Lung (tissue), 12 donors: ENCODE data around the gene MIF. TPM values are rescaled to one million over a fixed set of nuclear protein-coding genes. Genes with fewer than 3 reads are reported as not detected.

Experiments used
- ATAC-seq: fragments of 200-7000 bp; cut with Tn5 transposase; one replicate; pipeline ENCODE4 v1.9.1; 2020; ENCODE audit warnings: moderate number of reproducible peaks; ENCODE audit not compliant: insufficient read depth, low FRiP score
- DNase-seq, 3 donors: peaks; one replicate each; pipeline ENCODE4 v3.0.0-alpha.2; 2013 to 2017
- H3K27ac ChIP-seq, 2 donors: one replicate each; pipeline ENCODE4 v1.5.1; 2013; ENCODE audit warnings: mild to moderate bottlenecking in 2 of 2, moderate library complexity in 2 of 2, control low read depth in 1 of 2, inconsistent platforms in 1 of 2, low read depth in 1 of 2, low read length in 1 of 2
- H3K27me3 ChIP-seq, 3 donors: one replicate each; pipeline ENCODE4 v1.5.1; 2013; ENCODE audit warnings: low read length in 2 of 3; ENCODE audit not compliant: control insufficient read depth in 3 of 3, insufficient read depth in 3 of 3
- H3K36me3 ChIP-seq, 4 donors: one replicate each; pipeline ENCODE4 v1.5.1; 2013; ENCODE audit warnings: low read length in 4 of 4, mild to moderate bottlenecking in 1 of 4, moderate library complexity in 1 of 4; ENCODE audit not compliant: control insufficient read depth in 4 of 4, insufficient read depth in 4 of 4
- H3K4me1 ChIP-seq, 5 donors: one replicate each; pipeline ENCODE4 v1.5.1; 2013; ENCODE audit warnings: low read length in 5 of 5, mild to moderate bottlenecking in 2 of 5, moderate library complexity in 1 of 5; ENCODE audit not compliant: control insufficient read depth in 5 of 5, insufficient read depth in 5 of 5
- H3K4me3 ChIP-seq: one replicate; pipeline ENCODE4 v1.5.1; 2013; ENCODE audit warnings: mild to moderate bottlenecking, control low read depth, moderate library complexity
- H3K9ac ChIP-seq, 2 donors: one replicate each; pipeline ENCODE4 v1.5.1; 2013; ENCODE audit warnings: low read length in 2 of 2, control low read depth in 1 of 2; ENCODE audit not compliant: insufficient read depth in 1 of 2
- H3K9me3 ChIP-seq, 4 donors: one replicate each; pipeline ENCODE4 v1.5.1; 2013; ENCODE audit warnings: low read length in 3 of 4, mild to moderate bottlenecking in 1 of 4, moderate library complexity in 1 of 4; ENCODE audit not compliant: control insufficient read depth in 4 of 4, insufficient read depth in 3 of 4
- WGBS, 2 donors: extraction: QIAGEN DNeasy Blood & Tissue Kit; methylation state at CpG; one replicate each; pipeline ENCODE4 v1.1.7; 2013; 5-methylcytosine and 5-hydroxymethylcytosine counted together
- polyA plus RNA-seq, 2 donors: library from polyadenylated mRNA; stranded (reverse); fragments of 200-250 nt; gene quantifications; one replicate each; pipeline ENCODE4 v1.2.1, GENCODE V29; 2013
- total RNA-seq, 2 donors: library from RNA; depleted of rRNA in 1 of 2; stranded (reverse); fragments of >200 nt in 1 of 2; gene quantifications; one replicate each; pipeline ENCODE4 v1.2.1, GENCODE V29; 2014 to 2021
- TF ChIP-seq, protein P1 (sequence below): IDR thresholded peaks from 2 replicates; pipeline ENCODE4 v1.5.1; 2012; ENCODE audit warnings: mild to moderate bottlenecking; ENCODE audit errors: control extremely low read depth, extremely low read depth
- donor health status: control.
- donor health status: control.
- donor health status: Bipolar disorder and iron deficiency.
- donor health status: healthy.
- donor health status: DM: yes; HTN: yes; CAD: no.

Gene MIF
- total and polyA plus RNA-seq, 4 donors, result 71.8 to 887 (median 801) TPM

DNA sequence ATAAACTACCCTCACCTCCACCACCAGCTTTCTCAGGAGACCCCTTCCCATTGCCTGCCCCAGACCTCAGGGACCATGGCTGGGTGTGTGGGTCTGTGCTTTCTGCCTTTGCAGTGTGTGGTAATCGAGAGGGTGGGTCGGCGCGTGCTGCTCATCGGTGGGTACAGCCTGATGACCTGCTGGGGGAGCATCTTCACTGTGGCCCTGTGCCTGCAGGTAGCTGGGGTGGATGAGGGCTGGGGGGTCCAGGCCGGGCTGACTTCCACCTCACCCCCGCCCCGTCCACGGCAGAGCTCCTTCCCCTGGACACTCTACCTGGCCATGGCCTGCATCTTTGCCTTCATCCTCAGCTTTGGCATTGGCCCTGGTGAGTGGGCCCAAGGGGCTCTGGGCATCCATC, 10.5 kb upstream of the MIF start:
- no peak overlapping the region for H3K27ac ChIP-seq
- 94 to 96% methylated on average over 9 of the region's 9 CpGs for WGBS, 2 donors
- H3K27me3 ChIP-seq, result no peaks in the 10 kb centered on the region
- H3K4me3 ChIP-seq, result no peak overlapping the region
- TF ChIP-seq, protein P1, sequence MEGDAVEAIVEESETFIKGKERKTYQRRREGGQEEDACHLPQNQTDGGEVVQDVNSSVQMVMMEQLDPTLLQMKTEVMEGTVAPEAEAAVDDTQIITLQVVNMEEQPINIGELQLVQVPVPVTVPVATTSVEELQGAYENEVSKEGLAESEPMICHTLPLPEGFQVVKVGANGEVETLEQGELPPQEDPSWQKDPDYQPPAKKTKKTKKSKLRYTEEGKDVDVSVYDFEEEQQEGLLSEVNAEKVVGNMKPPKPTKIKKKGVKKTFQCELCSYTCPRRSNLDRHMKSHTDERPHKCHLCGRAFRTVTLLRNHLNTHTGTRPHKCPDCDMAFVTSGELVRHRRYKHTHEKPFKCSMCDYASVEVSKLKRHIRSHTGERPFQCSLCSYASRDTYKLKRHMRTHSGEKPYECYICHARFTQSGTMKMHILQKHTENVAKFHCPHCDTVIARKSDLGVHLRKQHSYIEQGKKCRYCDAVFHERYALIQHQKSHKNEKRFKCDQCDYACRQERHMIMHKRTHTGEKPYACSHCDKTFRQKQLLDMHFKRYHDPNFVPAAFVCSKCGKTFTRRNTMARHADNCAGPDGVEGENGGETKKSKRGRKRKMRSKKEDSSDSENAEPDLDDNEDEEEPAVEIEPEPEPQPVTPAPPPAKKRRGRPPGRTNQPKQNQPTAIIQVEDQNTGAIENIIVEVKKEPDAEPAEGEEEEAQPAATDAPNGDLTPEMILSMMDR, result no peak
- DNase-seq (no peak), ATAC-seq (no peak)
- H3K36me3 ChIP-seq, result peaks cover 0 to 6% (median 2%) of the 10 kb centered on the region in 4 donors
- no peaks in the 10 kb centered on the region for H3K9me3 ChIP-seq
- no peak overlapping the region for H3K9ac ChIP-seq
- no peaks in the 10 kb centered on the region for H3K4me1 ChIP-seq

DNA sequence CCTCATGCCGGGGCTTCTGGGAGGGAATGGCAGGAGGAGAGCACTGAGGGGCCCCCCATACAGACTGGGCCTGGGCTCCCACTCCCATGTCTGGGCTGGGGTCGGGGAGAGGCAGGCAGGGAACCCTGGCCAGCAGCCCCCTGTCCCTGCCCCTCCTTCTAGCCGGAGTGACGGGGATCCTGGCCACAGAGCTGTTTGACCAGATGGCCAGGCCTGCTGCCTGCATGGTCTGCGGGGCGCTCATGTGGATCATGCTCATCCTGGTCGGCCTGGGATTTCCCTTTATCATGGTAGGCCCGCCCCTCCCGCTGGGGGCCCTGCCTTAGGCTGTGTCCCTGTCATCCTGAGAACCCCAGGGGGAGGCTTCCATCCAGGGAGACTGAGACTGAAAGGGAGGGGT, 10.0 kb upstream of the MIF start:
- 94 to 97% methylated on average over 9 of the region's 9 CpGs for WGBS, 2 donors
- DNase-seq, result no peak
- H3K36me3 ChIP-seq, result peaks cover 0 to 8% (median 2%) of the 10 kb centered on the region in 4 donors
- no peak overlapping the region for H3K9ac ChIP-seq
- TF ChIP-seq, protein P1, result no peak
- H3K4me1 ChIP-seq, result no peaks in the 10 kb centered on the region
- H3K9me3 ChIP-seq, result no peaks in the 10 kb centered on the region
- H3K27ac ChIP-seq, result no peak overlapping the region
- H3K27me3 ChIP-seq, result no peaks in the 10 kb centered on the region
- H3K4me3 ChIP-seq, result no peak overlapping the region
- no peak for ATAC-seq

DNA sequence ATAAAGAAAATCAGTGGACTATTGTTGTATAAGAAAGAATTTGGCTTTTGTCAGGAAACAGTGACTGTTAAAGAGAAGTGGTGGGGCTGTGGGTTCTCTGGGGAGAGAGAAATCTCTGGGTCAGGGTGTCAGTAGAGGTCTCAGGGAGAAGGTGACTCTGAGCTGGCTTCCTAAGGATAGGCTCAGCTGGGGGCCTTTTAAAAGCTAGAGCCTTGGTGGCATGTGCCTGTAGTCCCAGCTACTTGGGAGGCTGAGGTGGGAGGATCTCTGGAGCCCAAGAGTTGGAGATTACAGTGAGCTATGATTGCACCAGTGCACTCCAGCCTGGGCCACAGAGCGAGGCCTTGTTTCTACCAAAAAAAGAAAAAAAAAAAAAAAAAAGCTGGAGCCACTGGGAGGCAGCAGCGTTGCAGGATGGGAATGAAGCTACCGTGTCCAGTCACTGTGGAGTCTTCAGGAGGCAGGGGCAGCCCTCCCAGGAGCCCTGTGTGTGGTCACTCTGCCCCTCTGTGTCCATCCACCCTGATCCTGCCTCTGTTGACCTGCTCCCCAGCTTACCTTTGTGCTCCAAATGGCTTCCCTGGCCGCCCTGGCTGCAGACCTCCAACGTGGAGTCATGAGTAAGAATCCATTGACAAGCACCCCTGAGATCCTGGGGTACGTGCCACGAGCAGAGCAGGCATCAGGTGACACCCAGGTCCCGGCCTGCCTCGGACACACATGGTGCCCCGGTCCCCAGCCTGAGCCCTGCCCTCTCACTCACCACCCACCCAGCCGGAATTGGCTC, 5.4 kb upstream of the MIF start:
- H3K9ac ChIP-seq, result no peak overlapping the region
- no peak overlapping the region for H3K27ac ChIP-seq
- 80 to 86% methylated on average over 11 of the region's 11 CpGs for WGBS, 2 donors
- H3K4me1 ChIP-seq, result peaks cover 0 to 4% (median 0%) of the 10 kb centered on the region in 5 donors
- ATAC-seq, result no peak
- DNase-seq, result no peak
- no peaks in the 10 kb centered on the region for H3K27me3 ChIP-seq
- no peaks in the 10 kb centered on the region for H3K9me3 ChIP-seq
- H3K36me3 ChIP-seq, result peaks cover 0 to 2% (median 0%) of the 10 kb centered on the region in 4 donors
- H3K4me3 ChIP-seq, result no peak overlapping the region
- TF ChIP-seq, protein P1, result no peak
